Amniotic stem cell (primary cell): Measurements from ENCODE around the gene ERC1.
"Not testable (repeated sequence)": the region's sequence is repeated elsewhere in the genome, so short reads cannot be mapped to it uniquely, and the experiment has no call there.

Experiments used
- DNase-seq: peaks from one replicate; lab custom pipeline; 2025; lab: John Stamatoyannopoulos, UW

The ERC1 gene

DNA sequence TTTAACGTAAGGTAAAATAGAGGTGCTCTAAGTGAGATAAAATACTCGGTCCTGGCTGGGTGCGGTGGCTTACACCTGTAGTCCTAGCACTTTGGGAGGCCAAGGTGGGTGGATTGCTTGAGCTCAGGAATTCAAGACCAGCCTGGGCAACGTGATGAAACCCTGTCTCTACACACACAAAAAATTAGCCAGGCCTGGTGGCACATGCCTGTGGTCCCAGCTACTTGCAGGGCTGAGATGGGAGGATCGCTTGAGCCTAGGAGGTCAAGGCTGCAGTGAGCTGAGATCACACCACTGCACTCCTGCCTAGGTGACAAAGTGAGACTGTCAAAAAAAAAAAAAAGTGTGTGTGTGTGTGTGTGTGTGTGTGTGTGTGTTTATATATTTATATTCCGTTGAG is 364.8 kb downstream of the ERC1 start:
- DNase-seq = not testable (repeated sequence)

DNA sequence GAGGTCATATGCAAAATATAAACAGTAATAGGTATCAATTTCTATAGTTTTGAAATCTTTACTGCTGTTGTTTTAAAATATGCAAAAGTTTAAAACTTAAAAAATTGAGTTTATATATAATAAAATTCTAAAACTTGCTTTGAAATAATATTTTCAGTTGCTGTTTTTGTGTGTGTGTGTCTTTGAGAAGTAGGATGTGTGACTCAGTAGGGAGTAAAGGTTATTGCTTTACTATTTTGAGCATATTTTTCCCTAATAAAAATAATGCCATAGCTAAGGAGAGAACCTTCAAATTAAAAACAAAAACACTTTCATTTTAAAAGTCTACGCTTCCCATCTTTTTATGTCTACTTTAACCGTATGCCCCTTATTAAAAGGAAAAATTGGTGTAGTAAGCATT is 365.3 kb downstream of the ERC1 start:
- DNase-seq = no peak

DNA sequence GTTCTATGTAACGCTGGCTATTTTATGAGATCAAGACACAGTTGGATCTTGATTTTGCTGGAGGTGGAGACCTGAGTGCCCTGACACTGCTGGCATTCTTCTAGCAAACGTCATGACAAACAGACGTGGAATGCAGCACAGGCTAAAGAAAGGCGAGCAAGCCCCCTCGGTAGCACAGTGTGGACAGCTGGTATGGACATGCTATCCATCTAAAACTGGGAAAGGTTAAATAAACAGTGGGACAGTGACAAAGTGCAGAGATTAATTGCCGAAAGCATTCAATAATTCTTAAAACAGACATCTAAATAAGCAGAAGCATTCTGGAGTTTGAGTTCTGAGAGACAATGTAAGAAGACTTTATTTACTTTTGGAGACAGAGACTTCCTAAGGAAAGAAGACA is 366.1 kb downstream of the ERC1 start:
- no peak for DNase-seq

DNA sequence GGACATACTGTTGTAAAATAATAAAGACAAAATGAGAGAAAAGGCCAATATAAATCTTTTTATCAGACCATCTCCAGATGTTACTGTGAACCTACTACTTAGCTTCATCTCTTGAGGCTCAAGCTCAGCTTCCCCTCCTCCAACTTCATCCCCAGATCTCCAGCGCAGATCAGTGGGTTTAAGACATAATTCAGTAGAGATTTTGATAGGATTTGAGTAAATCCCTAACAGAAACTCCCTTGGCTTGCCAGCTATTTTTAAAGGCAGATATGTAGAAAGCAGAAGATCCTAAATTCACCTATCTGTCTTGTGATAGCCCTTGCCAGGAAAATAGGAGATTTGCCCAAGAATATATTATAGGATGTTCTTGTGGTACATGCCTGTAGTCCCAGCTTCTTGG is 366.7 kb downstream of the ERC1 start:
- no peak for DNase-seq

DNA sequence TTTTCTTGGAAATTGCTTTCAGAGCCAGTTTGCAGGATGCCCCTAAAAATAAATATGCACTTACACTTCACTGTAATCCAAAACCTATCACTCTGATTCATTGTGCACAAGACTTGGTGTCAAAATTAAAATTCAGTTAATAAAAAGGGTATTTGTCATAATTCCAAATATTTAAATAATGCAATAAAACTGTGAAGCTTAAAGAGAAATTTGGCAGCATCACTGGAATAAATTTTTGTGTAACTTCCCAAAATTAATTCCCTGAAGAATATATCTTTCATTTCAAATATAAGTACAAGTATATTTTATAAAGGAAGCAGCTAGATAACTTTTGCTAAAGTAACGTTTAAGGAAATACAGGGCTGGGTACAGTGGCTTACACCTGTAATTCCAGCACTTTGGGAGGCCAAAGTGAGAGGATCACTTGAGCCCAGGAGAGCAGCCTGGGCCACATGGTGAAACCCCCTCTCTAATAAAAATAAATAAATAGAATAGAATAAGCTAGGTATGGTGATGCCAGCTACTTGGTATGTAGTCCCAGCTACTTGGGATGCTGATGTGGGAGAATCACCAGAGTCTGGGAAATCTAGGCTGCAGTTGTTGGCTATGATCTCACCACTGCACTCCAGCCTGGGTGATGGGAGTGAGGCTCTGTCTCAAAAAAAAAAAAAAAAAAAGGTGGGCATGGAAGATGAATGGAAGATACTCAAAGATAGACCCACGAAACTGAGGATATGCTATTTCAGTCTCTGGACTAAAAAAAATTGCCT is 369.6 kb downstream of the ERC1 start:
- no peak for DNase-seq

DNA sequence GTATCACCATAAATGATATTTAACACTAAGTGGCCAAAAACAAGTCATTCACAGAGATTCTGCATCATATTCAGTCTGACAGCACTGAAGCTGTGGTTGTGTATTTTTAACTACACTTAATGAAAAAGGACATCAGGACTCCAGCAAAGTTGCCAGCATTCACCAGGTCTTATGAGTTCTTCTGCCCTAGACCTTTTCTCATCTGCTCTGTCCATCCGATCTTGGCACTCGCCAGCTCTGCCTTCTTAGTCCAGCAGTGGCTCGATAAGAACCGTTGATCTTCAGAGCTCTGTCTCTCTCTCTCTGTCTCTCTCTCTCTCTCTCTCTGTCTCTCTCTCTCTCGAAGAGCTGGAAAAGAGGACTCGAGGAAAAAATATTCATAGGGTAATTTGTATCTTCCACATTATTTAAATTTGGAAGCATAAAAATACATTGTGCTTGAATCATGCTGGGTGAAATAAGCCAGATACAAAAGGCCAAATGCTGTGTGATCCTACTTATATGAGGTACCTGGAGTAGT is 371.2 kb downstream of the ERC1 start:
- DNase-seq = no peak

DNA sequence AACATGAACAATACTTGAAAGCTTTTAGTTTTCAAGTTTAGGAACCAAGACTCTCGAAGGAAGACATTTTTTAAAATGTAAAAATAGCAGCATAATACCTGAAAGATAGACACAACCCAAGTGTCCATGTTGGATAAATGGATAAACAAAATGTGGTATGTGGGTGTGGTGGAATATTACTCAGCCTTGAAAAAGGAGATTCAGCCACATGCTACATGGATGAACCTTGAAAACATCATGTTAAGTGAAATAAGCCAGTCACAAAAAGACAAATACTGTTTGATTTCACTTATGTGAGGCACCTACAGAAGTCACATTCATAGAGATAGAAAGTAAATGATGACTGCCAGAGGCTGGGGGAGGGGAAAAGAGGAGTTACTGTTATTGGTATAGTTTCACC is 374.7 kb downstream of the ERC1 start:
- no peak for DNase-seq

DNA sequence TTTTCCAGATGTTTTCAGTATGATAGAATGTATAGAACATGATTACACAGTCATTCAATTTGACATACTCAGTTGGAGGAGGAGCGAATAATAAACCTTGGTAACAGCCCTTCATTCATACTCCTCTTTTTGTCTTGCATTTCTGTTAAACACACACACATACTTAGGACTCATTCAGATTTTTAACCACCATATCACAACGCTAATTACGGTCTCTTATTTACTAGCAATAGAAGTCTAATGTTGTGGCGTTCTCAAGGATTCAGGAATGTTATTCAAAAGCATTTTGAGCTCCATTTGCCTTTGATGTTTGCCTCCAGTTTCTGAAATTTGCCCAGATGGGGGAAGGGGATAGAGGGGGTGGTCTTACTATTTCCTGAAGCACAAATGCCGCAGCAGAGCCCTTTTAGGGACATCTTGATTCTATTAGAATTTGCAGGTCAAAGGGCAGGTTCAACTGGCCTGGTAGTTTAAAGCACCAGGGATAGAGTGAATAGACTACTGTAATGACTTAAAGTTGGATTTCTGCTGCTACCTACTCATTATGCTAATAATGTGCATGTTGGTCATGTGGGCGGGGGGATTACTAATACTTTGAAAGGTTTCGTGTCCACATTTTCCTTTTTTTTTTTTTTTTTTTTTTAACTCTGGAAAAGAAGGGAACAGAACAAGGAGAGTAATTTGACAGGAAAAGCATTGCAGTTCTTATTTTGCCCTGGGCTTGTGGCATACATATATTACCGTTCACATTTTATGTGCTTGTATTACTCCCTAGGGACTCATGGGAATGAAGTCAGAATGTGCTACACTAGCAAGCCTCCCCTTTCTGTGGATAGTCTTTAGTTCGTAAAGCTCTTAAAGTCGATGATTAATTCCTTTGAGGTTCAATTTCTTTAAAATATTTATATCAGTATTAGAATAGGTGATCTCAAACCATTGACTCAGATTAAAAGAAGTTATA is 376.6 kb downstream of the ERC1 start:
- no peak for DNase-seq

DNA sequence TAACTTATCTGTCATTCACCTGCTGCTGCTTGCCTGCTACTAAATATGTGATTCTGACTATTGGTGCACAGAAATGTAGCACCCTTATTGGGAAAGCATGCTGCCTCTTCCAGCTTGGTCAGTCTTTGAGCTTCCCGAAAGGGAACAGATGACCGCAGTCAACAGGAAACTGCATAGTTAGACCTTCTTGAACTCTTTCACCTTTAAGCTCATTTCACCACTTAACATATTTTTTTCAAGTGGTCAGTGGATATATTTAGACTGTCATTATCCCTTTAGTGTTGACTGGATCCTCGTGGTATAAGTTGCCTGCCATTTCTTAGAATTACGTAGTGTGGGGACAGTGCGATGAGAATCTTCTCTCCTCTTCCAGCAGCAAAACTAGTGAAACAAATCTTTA is 378.4 kb downstream of the ERC1 start:
- DNase-seq = no peak

DNA sequence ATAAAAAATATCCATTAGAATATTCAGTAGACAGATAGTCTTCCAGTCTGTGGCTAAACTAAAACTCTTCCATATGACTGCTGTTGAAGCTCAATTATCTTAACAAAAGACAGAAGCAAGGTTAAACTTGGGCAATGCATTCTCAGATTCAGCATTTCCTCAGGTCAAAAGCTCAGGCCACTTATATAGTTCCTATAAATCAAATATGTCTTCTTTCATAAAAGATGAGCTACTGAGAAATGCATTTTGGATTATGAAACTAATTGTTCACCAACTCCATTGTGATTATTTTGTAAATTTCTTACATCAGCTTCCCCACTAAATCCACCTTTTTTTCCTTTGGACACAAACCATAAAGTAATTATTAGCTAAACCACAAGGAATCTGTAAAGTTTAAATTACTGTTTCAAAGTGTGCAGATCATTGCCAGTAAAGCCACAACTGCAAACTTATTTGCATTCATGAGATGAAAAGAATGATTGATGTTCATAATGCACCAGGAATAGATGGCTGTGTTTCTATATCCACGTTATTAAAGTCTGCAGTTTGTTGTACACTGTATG is 379.0 kb downstream of the ERC1 start:
- DNase-seq = no peak

DNA sequence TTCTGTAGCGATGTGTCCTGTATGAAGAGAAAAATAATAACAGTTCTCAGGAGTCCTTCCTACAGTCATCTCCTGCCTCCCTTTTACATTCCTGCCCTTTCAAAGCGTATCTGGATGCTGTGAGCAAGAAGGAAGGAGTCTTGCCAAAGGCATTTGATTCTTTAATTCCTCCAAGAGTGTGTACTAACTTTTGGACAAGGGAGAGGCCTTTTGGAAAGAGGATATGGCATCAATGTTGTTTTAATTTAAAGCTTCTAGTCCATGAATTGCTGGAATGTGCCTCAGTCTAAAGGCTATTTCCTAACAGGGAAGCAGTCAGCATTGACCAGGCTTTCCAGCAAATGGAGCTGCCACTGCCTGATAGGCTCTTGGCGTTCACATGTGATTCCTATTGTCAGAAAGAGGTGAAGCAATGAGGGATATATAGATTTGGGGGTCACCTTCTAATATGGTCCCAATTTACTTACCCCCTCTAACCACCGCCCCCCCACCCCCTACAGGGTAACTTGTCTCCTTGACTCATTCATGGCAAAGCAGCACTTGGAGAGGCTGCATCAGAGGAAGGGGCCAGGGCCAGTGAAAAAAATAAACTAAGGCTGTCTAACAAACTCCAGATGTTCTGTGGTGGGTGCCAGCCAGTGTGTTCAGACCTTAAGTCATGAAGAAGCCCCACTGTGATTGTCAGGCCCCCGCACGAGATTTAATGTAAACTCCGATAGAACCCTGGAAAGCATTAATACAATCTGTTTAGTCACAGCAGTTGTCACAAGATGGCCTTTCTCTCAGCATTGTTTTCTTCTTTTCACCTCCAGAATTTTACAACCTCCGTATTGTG is 383.1 kb downstream of the ERC1 start:
- DNase-seq = peak; percentile 74

DNA sequence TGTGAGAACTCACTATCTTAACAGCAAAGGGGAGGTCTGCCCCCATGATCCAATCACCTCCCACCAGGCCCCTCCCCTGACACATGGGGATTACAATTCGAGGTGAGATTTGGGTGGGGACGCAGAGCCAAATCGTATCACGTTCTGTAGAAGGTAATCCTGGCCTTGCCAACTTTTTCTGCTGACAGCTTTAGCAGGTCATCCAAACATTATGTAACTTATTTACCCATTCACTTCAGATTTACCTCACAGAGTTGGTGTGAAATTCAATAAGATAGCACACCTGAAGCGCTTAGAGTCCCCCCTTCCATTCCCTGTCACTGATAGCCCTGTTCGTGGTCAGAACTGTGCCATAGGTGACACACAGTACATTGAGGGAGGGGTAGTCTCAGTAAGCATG is 384.3 kb downstream of the ERC1 start:
- no peak for DNase-seq

DNA sequence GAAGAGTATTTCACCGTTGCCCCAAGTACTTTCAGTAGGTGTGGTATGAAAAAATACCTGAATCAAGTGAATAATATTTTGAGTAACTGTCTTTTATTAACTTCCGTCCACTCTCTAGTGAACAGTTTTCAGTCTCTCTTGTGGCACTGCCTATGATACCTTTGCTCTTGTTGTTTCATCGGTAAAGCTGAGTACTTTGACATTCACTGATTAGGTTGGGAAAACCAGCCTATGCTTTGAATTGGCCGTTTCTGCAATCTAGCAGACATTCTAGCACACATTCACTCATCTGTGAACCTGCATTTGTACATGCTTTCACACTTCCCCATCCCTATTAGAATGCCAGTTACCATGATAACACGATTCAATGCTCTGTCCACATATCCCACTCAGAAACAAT is 386.1 kb downstream of the ERC1 start:
- no peak for DNase-seq

DNA sequence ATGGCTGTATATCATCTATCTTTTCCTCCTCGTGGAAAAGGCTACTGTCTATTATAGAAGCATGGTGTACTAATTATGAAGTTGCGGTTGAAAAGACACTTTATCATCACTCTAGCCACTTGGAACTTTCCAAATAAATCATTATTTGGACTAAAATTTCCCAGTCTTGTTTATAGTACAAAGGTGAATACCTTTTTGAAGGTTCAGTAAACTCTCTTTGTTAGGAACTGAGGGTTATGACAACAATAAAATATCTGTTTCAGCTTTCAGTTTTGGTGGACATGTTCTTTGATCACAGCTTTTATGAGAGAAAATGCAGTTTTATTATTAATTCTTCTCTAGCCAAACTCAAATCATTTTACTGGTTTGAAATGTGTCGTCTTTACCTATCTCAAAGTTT is 386.7 kb downstream of the ERC1 start:
- no peak for DNase-seq

DNA sequence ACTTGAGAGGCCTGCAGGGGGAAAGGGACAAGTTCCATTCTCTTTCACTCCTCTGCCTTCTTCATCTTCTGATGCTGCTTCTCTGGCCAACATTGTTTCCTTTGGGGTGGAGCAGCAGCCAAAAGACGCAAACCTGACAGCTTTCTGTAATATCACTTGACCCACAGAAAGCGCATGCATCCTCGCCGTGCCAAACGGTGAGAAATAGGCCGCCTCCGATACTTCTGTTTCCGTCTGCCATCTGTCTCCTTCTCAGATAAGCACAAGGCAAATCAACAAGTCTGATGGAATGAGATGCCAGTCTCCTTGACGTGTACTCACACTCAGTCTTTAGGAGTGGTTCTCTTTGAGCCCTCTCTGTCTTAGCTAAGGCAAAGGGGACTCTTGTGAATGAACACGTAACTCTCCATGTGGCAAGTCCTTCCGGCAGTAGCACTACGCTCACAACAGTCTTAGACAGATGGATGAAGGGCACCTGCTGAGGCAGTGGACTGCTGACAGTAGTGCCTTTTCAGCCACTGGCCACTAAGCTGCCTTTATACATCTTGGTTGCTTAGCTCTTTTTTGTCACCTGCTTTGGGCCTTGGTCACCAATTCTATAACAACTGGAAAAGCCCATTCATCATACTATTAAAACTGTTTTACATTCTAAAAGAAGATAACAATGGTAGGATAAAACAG is 389.3 kb downstream of the ERC1 start:
- DNase-seq = no peak

DNA sequence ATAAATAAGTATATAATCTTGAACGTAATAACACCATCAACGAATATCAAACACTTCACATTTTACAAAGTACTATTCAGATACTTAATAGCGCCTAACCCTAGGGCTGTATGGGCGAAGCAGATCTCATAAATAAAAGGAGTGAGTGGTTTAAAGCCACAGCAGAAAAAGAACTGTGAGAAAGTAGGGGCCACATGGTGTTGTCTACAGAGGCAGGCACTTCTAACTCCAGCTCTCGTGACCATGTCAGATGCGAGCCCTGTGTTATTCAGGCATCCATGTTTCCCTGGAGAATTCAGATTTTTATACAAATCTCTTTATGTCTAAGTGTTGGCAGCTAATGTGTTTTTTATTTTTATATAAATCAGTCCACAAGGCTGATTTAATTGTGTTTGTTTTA is 391.1 kb downstream of the ERC1 start:
- DNase-seq = no peak

DNA sequence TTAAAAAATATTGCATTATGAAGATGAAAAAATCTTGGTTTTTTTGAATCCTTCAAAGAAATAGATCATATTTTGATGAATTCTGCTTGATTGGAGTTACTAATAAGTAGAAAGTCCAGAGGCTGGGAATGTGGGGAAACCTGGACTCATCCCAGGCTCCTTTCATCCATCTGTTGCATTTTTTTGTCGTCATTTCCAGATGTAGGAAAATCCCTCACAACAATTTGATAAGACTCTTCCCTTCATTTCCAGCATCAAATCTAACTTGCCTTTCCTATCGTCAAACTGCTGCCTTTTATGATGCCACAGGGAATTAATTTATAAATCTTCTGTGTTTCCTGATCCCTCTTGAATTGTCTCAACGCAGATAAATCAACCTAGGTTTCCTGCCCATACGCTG is 391.8 kb downstream of the ERC1 start:
- DNase-seq = no peak

DNA sequence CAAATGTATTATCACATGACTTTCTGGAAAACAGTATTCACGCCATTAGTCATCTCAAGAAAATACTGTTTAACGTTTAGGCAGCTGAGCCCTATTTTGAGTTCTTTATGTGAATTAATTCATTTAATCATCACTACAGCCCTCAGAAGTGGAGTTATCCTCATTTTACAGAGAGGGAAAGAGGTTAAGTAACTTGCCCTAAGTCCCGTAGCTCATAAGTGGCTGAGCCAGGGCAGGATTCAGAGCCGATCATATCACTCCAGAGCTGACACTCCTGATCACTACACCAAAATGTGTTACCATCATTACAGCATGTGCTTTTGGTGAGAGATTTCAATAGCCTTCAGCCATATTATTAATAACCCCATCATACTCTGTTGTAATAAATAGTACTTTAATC is 392.7 kb downstream of the ERC1 start:
- DNase-seq = no peak

DNA sequence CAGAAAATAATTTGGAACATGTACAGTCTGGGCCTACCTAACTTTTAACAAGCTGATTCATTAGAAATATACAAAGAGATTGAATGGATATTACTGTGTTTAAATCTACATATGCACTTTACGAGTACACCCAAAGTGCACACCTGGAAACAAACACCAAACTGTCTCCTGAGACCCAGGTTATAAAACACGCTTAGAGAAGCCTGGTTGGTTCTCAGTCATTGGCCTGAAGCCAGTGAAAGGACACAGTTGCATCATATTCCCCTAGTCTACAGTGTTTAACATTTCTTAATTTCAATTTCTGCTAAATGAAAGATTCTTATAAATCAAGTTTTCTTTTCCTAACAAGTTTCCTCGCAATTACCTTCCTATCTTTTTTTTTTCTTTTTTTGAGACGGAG is 393.9 kb downstream of the ERC1 start:
- no peak for DNase-seq

DNA sequence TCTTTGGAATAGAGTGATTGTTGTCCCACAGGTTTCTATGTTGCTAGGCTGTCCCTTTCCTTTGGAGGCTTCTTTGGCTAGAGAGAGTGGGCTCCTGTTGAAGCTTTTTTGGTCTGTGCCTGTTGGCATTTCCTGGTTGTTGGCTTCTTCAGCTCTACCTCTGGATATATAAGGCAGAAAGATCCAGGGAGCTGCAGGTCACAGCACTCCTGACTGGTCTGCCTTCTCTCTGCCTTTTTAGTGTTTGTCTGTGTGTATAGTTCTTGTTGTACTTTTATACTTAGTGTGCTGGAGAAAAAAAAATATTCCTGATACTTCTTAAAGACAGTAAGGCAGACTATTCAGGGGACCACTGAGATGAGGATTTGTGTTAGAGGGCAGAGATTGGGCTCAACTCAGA is 400.7 kb downstream of the ERC1 start:
- DNase-seq = no peak

DNA sequence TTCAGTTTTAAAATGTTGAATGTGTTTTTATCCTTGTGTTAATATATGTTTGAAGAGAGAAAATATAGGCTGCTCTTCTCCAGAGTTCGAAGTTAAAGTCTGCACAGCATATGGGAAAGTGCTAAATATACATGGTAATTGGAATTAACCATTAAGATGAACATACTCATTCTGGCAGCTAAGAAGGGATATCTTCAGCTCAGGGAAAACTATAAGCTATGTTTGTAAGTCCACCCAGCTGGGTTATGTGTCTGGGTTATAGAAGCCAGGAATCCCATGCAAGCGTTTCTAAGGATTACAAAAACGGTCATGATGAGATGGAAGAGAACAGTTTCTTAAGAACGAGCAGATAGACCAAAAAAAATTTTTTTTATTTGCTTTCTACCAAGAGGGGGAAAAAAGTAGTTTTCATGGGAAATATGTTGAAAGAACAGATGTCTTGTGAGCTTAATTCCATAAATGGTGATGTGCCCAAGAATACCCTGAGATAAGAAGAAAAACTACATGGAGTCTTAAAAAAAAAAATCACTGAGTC is 404.5 kb downstream of the ERC1 start:
- DNase-seq = no peak
